GM10248 (cell line): ENCODE measurements around the gene SLC16A3.

Experiments used
- CTCF ChIA-PET: fragments of 300-600 bp; sonication (Branson Sonifier 250); formaldehyde crosslinking; extraction: SDS; loops from one replicate; lab custom pipeline; 2021; ENCODE audit warnings: antibody characterized with exemption; lab: Yijun Ruan, JAX
- POLR2A ChIA-PET: fragments of 350-650 bp; sonication (Branson Sonifier 250); formaldehyde crosslinking; extraction: SDS; loops from one replicate; lab custom pipeline; 2020; ENCODE audit warnings: antibody characterized with exemption; lab: Yijun Ruan, JAX
- DNase-seq: peaks from one replicate; pipeline ENCODE4 v3.0.0; 2012; ENCODE audit errors: extremely low spot score
- CTCF ChIP-seq: IDR thresholded peaks from 2 replicates; pipeline ENCODE4 v1.5.1; 2012; ENCODE audit warnings: mild to moderate bottlenecking, low read depth; ENCODE audit errors: extremely low read depth, missing control alignments, control extremely low read depth

The SLC16A3 gene

GRCh38 chr17:82223517-82223916, 5.3 kb upstream of the SLC16A3 start:
- ChIA-PET CTCF (no interaction called here), POLR2A (no interaction called here)
- TF ChIP-seq CTCF, result no peak
- no peak for DNase-seq

- no peak for TF ChIP-seq CTCF
- no peak for DNase-seq
- POLR2A ChIA-PET, result no interaction called here
- CTCF ChIA-PET, result no interaction called here
Measured at GRCh38 chr17:82224666-82225065, 4.2 kb upstream of the SLC16A3 start.

GRCh38 chr17:82225368-82226029, 3.3 kb upstream of the SLC16A3 start:
- POLR2A ChIA-PET, result no interaction called here
- CTCF ChIA-PET, result no interaction called here
- no peak for DNase-seq
- no peak for TF ChIP-seq CTCF

GRCh38 chr17:82226146-82226808, 2.6 kb upstream of the SLC16A3 start:
- no peak for TF ChIP-seq CTCF
- ChIA-PET CTCF (interaction anchor here (0.7 to 0.8 kb wide), 2 partner anchors 10 to 20 kb away, joined by 3 to 6 read pairs; no protein-coding TSS in a partner anchor), POLR2A (no interaction called here)
- DNase-seq, result no peak

GRCh38 chr17:82226809-82227628, 1.8 kb upstream of the SLC16A3 start:
- POLR2A ChIA-PET, result no interaction called here
- CTCF ChIA-PET, result interaction anchor here (0.7 to 0.8 kb wide), 2 partner anchors 9 to 21 kb away, joined by 3 to 6 read pairs; no protein-coding TSS in a partner anchor
- no peak for DNase-seq
- no peak for TF ChIP-seq CTCF

- POLR2A ChIA-PET, result no interaction called here
- no peak for DNase-seq
- TF ChIP-seq CTCF, result no peak
- CTCF ChIA-PET, result no interaction called here
Measured at GRCh38 chr17:82227629-82228277, 1.1 kb upstream of the SLC16A3 start.
